Stimulated activated CD8-positive, alpha-beta memory T cell treated with anti-CD3 and anti-CD28 coated beads, Interleukin-15, amount 100 ng/mL, for 48 hours (primary cell): ENCODE measurements around the gene CDK15.
"Not testable (repeated sequence)": the region's sequence is repeated elsewhere in the genome, so short reads cannot be mapped to it uniquely, and the experiment has no call there.

Experiments
- DNase-seq, 2 donors: peaks; one replicate each; pipeline ENCODE4 v3.0.0-alpha.2; 2020; ENCODE audit warnings: low read depth in 2 of 2

CDK15 gene

DNA sequence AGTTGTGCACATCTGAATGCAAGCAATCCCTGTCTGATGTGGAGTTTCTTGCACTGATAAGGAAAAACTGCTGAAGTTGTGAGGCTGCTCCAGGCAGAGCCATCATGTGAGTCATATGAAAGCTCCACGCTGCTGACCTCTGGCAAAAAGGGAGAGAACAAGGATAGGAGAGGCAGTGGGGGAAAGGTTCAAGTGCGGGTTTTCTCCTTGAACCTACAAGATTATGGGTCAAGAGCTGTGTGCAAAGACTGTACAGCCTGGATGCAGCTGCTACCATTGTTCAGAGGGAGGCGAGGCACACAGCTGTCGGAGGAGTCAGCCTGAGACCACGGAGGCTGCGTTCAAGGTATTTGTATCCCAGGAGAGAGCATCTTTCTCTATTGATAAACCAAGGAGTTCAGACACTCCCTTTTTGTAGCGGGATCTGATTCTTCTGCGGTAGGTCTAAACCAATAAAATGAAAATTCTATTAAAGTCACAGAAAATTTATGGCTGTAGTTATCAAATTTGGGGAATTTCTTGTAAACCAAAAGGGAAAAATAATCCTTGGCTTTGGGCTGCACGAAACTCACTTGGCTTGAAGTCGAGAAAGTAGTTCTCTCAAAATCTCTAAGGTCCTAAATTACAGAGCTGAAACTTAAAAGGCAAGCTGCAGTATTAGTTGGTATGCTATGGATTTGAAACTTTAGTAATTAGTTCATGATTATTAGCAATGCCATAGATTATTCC is at the start of gene CDK15:
CDK15 (plus strand) TSS at position 96 of the 729 bp plus-strand sequence; CDS start at position 224, 128 bp downstream.
- no peak for DNase-seq

DNA sequence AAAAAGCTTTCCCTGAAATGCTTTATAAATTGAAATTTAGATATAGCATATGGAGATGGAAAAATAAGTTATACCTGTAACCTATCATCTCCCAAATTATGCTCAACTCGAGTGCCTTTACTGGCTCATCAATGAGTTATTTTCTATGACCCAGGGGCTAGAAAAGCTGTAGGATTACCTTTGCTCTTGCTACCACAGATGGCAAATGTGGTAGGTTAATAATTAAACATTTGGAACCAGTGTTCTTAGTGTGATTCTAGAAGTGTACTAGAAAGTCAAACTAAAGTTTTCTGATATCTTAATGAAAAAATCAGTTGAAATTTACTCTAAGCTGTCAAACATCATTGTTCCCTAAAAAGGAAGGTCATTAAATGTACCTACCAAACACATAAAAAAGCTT is 48.1 kb upstream of the CDK15 start:
- no peak for DNase-seq

DNA sequence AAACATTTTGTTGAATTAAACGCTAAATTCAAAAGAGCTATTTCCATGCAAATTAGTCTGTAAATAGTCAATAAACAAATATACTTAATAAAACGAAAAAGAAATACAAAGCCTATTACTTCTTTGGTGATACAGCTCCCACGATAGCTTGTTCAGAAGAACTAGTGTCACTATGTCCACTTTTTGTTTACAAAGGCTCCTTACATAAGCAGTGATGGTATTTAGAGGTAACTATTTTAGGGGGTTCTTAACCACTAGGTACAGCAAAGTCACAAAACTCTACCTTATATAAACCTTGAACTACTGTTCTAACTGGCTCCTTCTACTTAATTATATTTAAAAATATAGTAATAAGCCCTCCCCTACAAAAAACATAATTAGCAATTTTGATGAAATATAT is 47.5 kb upstream of the CDK15 start:
- no peak for DNase-seq

DNA sequence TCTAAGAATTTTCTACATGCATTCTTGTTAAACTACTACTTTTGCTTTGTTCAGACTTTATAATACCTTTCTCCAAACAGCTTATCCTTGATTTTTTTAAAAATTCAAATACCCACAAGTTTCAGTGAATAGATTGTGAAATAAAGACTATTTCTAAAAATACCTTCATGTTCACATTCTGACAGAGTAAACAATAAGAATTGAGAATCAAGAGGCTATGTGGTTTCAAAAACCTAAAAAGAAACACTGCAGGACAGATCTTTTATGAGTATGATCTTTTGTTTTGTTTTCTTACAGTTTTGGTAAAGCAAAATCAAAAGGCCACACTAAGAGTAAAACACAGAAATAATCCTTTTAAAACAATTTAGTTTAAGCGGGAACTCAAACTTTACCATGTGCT is 46.8 kb upstream of the CDK15 start:
- DNase-seq, result no peak

DNA sequence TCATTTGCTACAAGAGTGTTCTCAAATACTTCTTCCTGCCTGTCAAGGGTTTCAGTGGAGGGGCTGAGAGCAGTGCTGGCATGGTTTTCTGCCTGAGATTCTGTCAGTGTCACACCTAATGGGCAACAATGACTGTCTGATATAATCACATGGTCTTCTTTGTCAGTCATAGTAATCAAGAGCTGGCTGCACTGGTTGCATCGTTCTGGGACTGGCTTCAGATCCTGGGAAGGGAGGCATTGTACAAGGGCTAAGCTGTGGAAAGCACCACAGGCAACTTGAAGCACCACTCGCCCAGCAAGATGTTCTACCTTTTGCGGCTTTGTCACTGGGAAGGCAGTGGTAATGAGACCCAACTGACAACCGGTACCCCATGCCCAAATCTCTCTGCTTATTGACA is 45.2 kb upstream of the CDK15 start:
- DNase-seq, result no peak

DNA sequence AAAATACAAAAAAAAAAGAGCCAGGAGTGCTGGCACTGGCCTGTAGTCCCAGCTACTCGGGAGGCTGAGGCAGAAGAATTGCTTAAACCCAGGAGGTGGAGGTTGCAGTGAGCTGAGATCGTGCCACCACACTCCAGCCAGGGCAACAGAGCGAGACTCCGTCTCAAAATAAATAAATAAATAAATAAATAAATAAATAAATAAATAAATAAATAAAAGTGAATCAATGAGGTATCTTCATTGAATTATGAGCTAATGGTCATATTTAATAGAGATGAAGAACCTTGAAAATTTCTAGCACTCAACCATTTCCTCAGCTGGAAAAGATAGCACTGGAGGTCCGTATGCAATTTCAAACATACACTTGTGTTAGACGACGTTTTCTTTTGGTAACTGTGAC is 41.9 kb upstream of the CDK15 start:
- DNase-seq, result not testable (repeated sequence)

DNA sequence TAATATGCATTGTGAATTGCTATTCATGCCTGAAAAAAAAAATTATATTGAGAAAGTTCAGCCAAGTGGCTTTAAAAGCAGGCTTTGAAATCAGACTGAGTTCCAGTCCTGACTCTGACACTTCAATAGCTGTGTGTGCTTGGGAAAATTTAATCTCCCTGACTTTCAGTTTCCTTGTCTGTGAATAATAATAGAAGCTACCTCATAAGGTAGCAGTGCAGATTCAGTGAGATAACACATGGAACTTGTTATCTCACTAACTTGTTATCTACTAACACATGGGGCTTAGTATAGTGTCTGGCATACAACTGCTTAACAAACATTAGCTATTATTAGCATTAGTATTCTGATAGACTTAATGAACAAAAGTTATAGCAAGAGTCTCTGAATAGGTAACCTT is 40.5 kb upstream of the CDK15 start:
- DNase-seq, result no peak

DNA sequence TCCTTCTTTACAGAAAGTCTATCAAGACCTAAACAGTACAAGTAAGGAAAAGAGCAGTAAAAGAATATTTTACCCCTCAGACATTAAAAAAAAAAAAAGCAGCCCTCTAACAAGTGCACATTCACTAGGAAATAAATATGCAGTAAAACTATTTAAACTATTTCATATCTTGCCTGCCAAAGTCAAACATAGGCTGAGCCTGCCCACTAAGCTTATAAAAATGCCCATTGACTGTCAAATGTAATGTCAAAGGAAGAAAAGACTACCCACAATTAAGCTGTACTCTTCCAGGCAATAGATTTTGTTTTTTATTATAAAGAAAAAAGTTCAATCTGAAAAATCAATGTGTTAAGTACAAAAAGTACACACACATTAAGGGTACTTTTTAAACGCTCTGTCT is 37.4 kb upstream of the CDK15 start:
- no peak for DNase-seq

DNA sequence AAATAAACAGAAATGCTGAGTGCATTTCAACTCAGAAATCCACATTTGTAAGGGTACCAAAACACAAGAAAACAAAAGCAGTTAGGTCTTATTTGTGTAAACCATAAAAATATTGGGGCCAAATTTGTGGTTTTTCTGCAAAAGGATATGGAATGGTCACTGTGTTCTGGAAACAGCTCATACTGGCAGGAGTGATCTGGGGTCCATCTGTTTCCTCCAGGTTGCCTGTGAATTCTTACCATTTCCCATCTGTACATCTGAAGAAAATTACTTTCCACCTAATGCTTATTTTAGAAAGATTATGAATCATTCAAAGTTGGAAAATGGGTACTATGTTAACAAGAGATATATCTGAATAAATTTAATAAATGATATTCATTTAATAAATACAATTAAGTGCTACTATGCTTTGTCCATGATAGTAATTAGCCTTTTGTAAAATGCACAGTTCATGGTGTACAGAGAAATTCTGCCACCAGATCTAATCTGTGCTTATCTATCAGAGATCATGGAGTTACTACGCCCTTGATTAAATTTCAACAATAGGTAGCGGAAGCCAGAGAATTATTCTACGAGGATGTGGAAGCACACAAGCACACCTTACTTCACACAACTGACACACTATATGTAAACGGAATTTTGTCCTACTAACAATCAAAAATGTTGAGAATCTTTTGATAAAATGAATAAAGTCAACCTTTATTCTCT is 36.5 kb upstream of the CDK15 start:
- no peak for DNase-seq

DNA sequence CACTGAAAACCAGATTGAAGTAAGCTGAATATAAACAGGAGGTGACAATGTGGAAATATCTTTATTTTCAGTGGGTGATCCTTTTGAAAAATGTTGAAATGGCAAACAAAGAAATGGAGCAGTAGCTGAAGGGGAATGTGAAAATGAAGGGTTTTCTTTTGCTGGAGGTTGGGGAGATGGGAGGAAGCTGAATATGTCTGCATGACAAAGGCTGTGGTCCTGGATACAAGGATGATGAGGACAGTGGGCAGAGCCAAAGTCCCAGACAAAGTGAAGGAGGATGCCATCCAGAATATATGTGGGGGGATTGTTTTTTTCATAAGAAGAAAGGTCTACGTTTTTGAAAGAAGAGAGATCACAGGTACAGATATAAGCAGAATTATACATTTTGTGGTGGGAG is 32.3 kb upstream of the CDK15 start:
- DNase-seq, result no peak

DNA sequence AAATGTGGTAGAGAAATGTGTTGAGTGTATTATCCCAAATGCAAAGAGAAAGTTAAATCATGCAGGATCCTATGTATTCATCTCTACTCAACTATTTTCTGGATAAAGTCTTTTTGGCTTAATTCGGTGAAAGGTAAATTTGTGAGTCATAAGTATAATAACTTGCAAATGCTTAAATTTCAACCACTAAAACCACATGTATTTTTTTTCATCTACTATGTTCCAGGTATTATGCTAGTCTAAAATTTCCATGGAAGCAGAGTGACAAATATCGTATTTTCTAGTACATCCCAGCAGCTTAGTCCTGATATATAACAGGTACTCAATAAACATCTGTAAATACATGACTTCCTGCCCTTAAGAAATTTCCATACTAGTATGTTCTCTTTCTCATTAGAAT is 31.8 kb upstream of the CDK15 start:
- DNase-seq, result no peak

DNA sequence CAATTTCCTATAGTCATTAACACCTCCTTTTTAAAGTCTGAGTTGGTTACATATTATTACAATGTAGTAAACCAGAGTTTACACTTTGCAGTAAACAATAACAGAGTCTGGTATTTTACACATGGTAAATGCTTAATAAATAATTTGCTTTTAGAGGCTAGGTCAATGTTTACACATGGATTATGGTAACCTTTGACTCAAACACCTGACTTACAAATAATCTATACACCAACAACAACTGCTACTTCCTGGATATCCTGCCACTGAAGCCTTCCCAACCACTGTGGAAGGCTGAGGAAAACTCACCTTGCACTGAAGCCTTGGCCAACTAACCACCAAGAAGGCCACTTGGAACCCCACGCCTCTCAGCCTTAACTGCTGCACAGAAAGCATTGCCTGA is 31.0 kb upstream of the CDK15 start:
- no peak for DNase-seq

DNA sequence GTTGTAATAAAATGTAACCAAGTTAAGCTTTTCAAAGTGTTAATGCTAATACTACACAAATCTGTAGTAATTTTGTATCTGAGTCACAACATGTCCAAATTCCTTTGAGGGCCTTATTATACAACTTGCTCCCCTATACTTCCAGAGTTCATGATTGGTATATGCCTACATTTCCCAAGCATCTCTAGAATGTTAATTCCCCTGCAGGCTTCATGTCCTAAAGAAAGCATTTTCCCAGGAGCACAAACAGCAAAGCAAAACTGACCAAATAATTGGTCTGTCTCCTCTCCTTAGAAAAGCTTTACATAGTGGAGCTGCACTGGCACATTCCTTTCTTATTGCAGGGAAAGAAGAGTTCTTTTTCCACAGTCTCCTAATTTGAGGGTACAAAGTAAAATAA is 29.3 kb upstream of the CDK15 start:
- DNase-seq, result no peak

DNA sequence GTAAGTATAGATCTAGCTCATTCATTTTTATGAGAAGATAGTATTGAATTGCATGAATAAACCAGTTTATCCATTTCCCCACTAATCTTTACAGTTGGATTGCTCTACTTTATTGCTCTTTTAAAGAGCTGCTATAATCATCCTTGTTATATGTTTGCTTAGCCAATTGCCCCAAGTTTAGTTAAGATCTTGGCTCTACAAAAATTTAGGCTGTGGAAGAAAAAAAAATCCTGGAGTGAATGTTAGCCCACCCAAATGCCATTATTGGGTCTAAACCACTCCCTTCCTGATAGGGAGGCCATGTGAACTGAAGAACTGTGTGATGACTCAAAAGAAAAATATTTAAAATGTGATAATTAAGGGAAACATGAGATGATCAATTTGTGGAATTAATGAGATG is 28.5 kb upstream of the CDK15 start:
- no peak for DNase-seq

DNA sequence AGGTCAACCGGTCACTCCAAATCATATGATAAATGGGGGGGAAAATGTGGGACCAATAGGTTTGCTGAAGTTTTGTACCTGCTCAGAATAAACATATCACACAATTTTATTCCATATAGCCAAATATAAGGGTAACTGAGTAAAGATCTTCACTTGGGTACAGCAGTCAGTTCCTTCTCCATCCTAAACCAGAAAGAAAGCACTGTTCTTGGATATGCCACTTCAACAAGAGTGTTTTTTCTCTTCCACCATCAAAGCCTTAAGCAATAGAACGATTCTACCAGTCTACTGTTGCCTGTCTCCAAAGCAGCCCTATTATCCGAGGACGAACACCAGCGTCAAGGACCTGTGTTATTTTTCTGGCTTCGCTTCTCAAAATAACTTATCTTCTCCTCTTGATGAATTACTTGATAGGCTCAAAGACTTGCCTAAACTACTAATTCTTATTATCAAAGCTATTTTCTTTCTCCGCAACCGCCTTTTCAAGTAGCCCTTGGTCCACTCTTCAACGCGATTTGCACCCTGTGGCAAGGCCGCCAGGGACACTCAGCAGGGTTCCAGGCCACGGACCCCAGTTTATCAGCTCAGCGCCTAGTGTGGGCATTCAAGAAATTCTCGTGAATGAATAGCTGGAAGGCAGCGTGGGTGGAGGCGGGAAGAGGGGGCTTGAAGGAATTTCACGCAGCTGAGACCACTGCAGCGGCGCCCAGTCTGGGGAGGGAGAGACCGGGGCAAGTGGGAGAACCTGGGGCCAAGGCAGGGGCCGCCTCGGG is 26.2 kb upstream of the CDK15 start:
- DNase-seq, result no peak

DNA sequence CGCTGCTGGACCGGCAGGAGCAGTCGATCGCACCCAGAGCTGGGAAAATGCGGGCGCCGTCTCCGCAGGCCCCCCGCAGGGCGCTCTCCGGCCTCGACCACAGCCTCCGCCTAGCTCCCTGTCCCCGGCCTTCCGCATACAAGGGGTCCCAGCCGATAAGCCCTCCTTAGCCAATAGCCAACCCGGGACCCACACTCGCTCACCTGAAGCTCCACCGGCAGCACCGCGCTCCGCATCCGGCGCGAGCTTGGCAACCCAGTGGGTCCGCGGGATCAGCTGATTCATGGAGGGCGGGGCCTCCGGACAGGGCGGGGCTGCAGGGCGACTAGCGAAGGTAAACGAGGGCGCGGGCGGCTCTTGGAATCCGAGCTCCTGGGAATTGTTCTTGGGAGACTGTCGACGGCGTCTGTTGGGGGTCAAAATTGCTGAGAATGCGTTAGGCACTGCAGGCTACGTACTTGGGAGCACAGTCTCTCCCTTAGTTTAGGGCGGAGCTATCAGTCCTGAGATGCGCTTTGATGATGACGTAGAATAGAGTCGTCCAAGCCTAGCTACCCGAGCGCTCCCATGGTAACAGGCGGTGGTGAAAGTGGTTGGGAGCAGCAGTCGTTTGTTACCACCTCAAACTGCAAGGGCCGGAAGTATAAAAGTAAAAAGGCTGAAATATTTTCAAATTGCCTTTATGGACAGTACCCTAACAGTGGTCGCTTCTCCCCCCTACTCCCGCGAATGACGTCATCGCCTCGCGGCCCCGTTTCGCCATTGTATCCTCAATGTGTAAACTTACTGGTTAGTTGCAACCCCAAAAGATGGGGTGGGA is 25.5 kb upstream of the CDK15 start, which contains the start of gene ALS2:
ALS2 (minus strand) TSS at position 260 of the 820 bp plus-strand sequence. CDS start 12,048 bp downstream, outside the sequence.
- peak; percentile 85 to 87 for DNase-seq

DNA sequence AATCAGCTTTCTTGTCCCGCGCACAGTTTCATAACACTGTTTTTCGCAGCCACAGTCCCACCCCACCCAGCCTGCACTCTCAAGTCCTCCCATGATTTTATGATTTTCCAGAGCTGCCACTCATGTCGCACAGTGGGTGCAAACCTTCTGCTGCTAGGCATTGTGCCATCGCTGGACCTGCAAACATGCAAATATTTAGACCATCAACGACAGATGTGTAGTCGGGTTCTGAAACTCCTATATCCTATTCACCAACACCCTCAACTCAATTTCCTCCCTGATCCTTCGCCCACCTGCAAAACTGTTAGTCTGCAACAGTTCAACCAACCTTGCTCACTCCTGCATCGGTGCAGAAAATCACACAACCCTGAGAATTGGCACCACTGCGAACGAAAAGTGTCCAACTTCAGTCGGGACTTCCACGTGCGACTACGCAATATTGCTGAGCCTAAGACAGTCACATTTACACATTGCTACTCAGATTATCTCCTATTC is 24.7 kb upstream of the CDK15 start:
- no peak for DNase-seq

DNA sequence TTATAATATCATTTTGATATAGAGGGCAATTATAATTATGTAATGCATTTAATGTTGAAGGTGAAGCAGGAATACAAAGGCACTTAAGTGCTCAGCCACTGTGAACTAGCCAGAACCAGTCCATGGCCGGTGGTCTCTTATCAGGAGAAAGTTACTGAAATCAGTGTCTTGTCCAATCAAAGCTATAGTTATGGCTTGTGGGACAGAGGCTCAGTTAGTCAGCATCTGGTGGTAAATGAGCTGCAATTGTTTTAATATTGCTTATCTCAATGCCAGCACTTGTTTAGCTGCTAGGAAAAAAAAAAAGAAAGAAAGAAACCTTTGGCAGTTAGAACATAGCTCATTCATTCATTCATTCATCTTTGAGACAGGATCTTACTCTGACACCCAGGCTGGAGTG is 21.8 kb upstream of the CDK15 start:
- DNase-seq, result no peak

DNA sequence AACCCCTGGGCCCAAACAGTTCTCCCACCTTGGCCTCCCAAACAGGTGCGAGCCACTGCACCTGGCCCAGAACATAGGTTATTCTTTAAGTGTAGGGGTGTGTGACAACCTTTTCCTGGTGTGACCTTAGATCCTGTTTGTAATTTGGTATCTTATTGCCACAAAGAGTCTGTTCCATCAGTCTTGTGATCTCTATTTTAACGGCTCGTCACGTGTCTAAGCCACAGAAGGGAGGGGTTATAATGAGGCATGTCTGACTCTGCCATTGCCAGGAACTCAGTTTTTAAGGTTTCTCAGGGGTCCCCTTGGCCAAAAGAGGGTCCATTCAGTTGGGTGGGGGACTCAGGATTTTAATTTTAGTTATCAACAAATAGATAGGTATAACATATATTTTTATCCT is 21.2 kb upstream of the CDK15 start:
- DNase-seq, result no peak

DNA sequence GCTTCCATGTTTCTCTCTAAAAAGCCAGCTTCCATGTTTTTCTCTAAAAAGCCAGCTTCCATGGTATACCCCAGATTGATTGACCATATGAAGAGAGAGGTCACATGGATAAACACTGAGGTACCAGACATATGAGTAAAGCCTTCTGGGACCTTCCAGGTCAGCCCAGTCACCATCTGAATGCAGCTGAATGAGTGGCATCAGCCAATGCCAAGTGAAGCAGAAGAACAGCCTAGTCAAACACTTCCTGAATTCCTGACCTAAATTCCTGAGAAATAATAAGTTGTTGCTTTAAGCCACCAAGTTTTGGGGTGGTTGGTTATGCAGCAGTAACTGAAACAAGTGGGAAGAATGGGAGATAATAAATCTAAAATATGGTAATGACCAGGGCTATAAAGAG is 19.9 kb upstream of the CDK15 start:
- DNase-seq, result no peak

DNA sequence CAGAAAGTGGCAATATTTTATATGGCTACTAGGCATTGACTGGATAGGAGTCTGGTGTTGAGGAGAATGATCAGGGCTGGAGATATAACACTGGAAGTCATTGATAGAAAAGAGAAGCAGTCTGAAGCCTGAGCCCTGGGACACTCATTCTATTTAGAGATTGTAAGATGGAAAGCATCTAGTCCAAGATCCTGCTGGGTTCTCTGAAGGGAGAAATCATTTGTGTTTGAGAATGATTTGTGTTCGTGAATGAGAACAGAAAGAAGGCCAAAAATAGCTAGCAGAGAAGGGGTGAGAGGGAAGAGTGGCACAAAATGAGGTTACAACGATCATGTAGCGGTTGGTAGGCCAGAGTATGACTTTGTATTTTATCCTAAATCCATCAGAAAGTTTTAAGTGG is 18.0 kb upstream of the CDK15 start:
- DNase-seq, result no peak

DNA sequence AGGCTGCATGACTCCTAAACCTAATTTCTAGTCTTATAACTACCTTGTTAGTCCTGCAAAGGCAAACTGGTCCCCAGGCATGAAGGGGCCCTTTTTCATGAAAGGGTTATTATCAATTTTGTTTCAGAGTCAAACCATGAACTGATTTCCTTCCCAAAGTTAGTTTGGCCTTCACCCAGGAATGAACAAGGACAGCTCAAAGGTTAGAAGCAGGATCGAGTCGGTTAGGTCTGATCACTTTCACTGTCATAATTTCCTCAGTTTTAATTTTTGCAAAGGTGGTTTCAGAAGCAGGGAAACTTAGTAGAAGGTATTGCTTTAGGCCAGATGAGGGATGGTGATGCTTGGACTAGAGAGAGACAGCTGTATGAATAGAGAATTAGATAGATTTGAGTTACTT is 16.9 kb upstream of the CDK15 start:
- DNase-seq, result no peak
